H1 (cell line): Measurements from ENCODE around the gene FADS2. TPM values are rescaled to one million over a fixed set of nuclear protein-coding genes. Genes with fewer than 3 reads are reported as not detected.

Experiments used
- CTCF ChIA-PET: fragments of 300-600 bp; sonication (Branson Sonifier 250); formaldehyde crosslinking; loops from one replicate; lab custom pipeline; 2021; ENCODE audit not compliant: partially characterized antibody; lab: Charles Lee
- POLR2A ChIA-PET: fragments of 300-600 bp; sonication (Branson Sonifier 250); formaldehyde crosslinking; loops from one replicate; lab custom pipeline; 2021; ENCODE audit warnings: inconsistent platforms; ENCODE audit not compliant: partially characterized antibody; lab: Charles Lee
- DNase-seq, 2 experiments: peaks; one replicate each; pipeline versions ENCODE4 v3.0.0 to v3.0.0-alpha.2; 2010 to 2022; ENCODE audit warnings: low spot score in 2 of 2, low read depth in 1 of 2, mixed read lengths in 1 of 2
- FAIRE-seq: peaks from 2 replicates; lab custom pipeline; 2011; peaks lifted over from hg19 to GRCh38; lab: Jason Lieb, UNC
- H2AFZ ChIP-seq: 2 replicates; pipeline ENCODE4 v1.8.1; 2012; ENCODE audit warnings: low read length, inconsistent platforms
- H2AK5ac ChIP-seq: 2 replicates; pipeline ENCODE4 v1.6.1; 2013; ENCODE audit warnings: low read depth, low read length
- H2BK120ac ChIP-seq: replicated peaks from 2 replicates; pipeline ENCODE3; 2013; ENCODE audit warnings: low read depth, low read length, inconsistent platforms
- H2BK12ac ChIP-seq: 2 replicates; pipeline ENCODE4 v1.6.1; 2013; ENCODE audit warnings: low read depth, low read length
- H2BK15ac ChIP-seq: 2 replicates; pipeline ENCODE4 v1.6.1; 2013; ENCODE audit warnings: low read length
- H2BK20ac ChIP-seq: 2 replicates; pipeline ENCODE4 v1.6.1; 2013; ENCODE audit warnings: low read length
- H2BK5ac ChIP-seq: 2 replicates; pipeline ENCODE4 v1.6.1; 2013; ENCODE audit warnings: low read depth, low read length
- H3K14ac ChIP-seq: 2 replicates; pipeline ENCODE4 v1.6.1; 2013; ENCODE audit warnings: inconsistent platforms; ENCODE audit not compliant: insufficient read length
- H3K18ac ChIP-seq: 2 replicates; pipeline ENCODE4 v1.6.1; 2013; ENCODE audit warnings: low read length; ENCODE audit errors: extremely low read depth
- H3K23ac ChIP-seq: 2 replicates; pipeline ENCODE4 v1.6.1; 2013; ENCODE audit warnings: inconsistent platforms; ENCODE audit not compliant: insufficient read length
- H3K23me2 ChIP-seq: 2 replicates; pipeline ENCODE4 v1.6.1; 2013; ENCODE audit warnings: low read depth, low read length
- H3K27ac ChIP-seq: 2 replicates; pipeline ENCODE4 v1.6.1; 2011; ENCODE audit warnings: low read depth, low read length, inconsistent platforms
- H3K27me3 ChIP-seq, 4 experiments: replicated peaks in 1 of 4; 1 replicate in 1 of 4; 2 replicates in 3 of 4; pipeline versions ENCODE4 v1.6.1 to v1.8.1; 2011 to 2013; ENCODE audit warnings: low read length in 3 of 4, mild to moderate bottlenecking in 3 of 4, inconsistent platforms in 2 of 4, mixed read lengths in 2 of 4, moderate library complexity in 1 of 4; ENCODE audit not compliant: control insufficient read depth in 3 of 4, insufficient read depth in 3 of 4; ENCODE audit errors: extremely low read depth in 1 of 4
- H3K36me3 ChIP-seq, 4 experiments: 2 replicates each; pipeline versions ENCODE4 v1.6.1 to v1.8.1; 2011 to 2013; ENCODE audit warnings: mild to moderate bottlenecking in 4 of 4, low read length in 3 of 4, moderate library complexity in 2 of 4, control low read depth in 1 of 4, inconsistent platforms in 1 of 4; ENCODE audit not compliant: insufficient read depth in 4 of 4, control insufficient read depth in 2 of 4
- H3K4ac ChIP-seq: replicated peaks from 2 replicates; pipeline ENCODE3; 2013; ENCODE audit warnings: low read length, low read depth, mixed read lengths, inconsistent platforms; ENCODE audit not compliant: insufficient read length
- H3K4me1 ChIP-seq, 4 experiments: replicated peaks in 1 of 4; 1 replicate in 1 of 4; 2 replicates in 3 of 4; pipeline versions ENCODE4 v1.6.1 to v1.8.1; 2011 to 2013; ENCODE audit warnings: low read length in 3 of 4, inconsistent platforms in 2 of 4, mixed read lengths in 1 of 4; ENCODE audit not compliant: insufficient read depth in 4 of 4, control insufficient read depth in 3 of 4
- H3K4me2 ChIP-seq, 2 experiments: 2 replicates each; pipeline versions ENCODE4 v1.6.1 to v1.8.1; 2011 to 2013; ENCODE audit warnings: low read depth in 2 of 2, low read length in 2 of 2, control low read depth in 1 of 2, inconsistent platforms in 1 of 2, mild to moderate bottlenecking in 1 of 2; ENCODE audit not compliant: insufficient read depth in 1 of 2
- H3K4me3 ChIP-seq, 4 experiments: fragments of 200-600, 300-600 bp in 1 of 4; sonication (generic), shearing (Covaris generic), sonication (Bioruptor Twin) in 1 of 4; 2 replicates each; pipeline versions ENCODE4 v1.5.1 to v1.8.1; 2011 to 2016; ENCODE audit warnings: low read length in 4 of 4, low read depth in 3 of 4, control low read depth in 2 of 4, inconsistent platforms in 2 of 4, mild to moderate bottlenecking in 2 of 4, mixed read lengths in 1 of 4, moderate library complexity in 1 of 4; ENCODE audit not compliant: insufficient read depth in 2 of 4; ENCODE audit errors: extremely low read depth in 1 of 4
- H3K56ac ChIP-seq: replicated peaks from 2 replicates; pipeline ENCODE3; 2013; ENCODE audit warnings: low read depth, mild to moderate bottlenecking, mixed read lengths, low read length, inconsistent platforms; ENCODE audit not compliant: insufficient read length
- H3K79me1 ChIP-seq: 2 replicates; pipeline ENCODE4 v1.6.1; 2013; ENCODE audit warnings: low read depth, low read length, control low read depth
- H3K79me2 ChIP-seq, 2 experiments: 2 replicates each; pipeline versions ENCODE4 v1.6.1 to v1.8.1; 2012 to 2013; ENCODE audit warnings: low read length in 2 of 2, mild to moderate bottlenecking in 2 of 2, inconsistent platforms in 1 of 2; ENCODE audit not compliant: insufficient read depth in 2 of 2, control insufficient read depth in 1 of 2
- H3K9ac ChIP-seq, 4 experiments: replicated peaks in 1 of 4; 1 replicate in 1 of 4; 2 replicates in 3 of 4; pipeline versions ENCODE4 v1.6.1 to v1.8.1; 2011 to 2013; ENCODE audit warnings: low read depth in 3 of 4, low read length in 3 of 4, control low read depth in 2 of 4, mild to moderate bottlenecking in 2 of 4, moderate library complexity in 2 of 4, inconsistent platforms in 1 of 4; ENCODE audit errors: extremely low read depth in 1 of 4
- H3K9me3 ChIP-seq, 2 experiments: 2 replicates each; pipeline versions ENCODE4 v1.6.1 to v1.8.1; 2012 to 2013; ENCODE audit warnings: mild to moderate bottlenecking in 2 of 2, moderate library complexity in 2 of 2, control low read depth in 1 of 2, inconsistent platforms in 1 of 2, low read depth in 1 of 2, low read length in 1 of 2, mixed read lengths in 1 of 2; ENCODE audit not compliant: insufficient read depth in 2 of 2
- H4K20me1 ChIP-seq, 2 experiments: replicated peaks in 1 of 2; 2 replicates each; pipeline versions ENCODE3 to v1.8.1; 2011 to 2013; ENCODE audit warnings: inconsistent platforms in 2 of 2, low read length in 2 of 2, mild to moderate bottlenecking in 1 of 2; ENCODE audit not compliant: insufficient read depth in 2 of 2, control insufficient read depth in 1 of 2
- H4K5ac ChIP-seq: 2 replicates; pipeline ENCODE4 v1.6.1; 2013; ENCODE audit warnings: low read length, low read depth, mixed read lengths, inconsistent platforms; ENCODE audit not compliant: insufficient read length
- H4K8ac ChIP-seq: 2 replicates; pipeline ENCODE4 v1.8.0; 2013; ENCODE audit warnings: mild to moderate bottlenecking, moderate library complexity, low read length, inconsistent platforms; ENCODE audit not compliant: insufficient read depth; ENCODE audit errors: extremely low read depth
- H4K91ac ChIP-seq: replicated peaks from 2 replicates; pipeline ENCODE3; 2013; ENCODE audit warnings: low read length, mixed read lengths, inconsistent platforms; ENCODE audit not compliant: insufficient read length
- ASH2L ChIP-seq: fragments of 200-600, 300-600 bp; sonication (generic); IDR thresholded peaks from one replicate; pipeline ENCODE4 v1.7.1; 2017; ENCODE audit warnings: low read length
- CTCF ChIP-seq, 3 experiments: IDR thresholded peaks; 1 replicate in 2 of 3; 2 replicates in 1 of 3; pipeline versions ENCODE4 v1.5.1 to v1.6.1; 2011; ENCODE audit warnings: low read length in 3 of 3, mild to moderate bottlenecking in 3 of 3, inconsistent platforms in 2 of 3, low read depth in 1 of 3, moderate library complexity in 1 of 3; ENCODE audit not compliant: insufficient read depth in 1 of 3; ENCODE audit errors: control extremely low read depth in 1 of 3
- EZH2 ChIP-seq: fragments of 200-600 bp; sonication (generic); IDR thresholded peaks from 2 replicates; pipeline ENCODE4 v1.7.1; 2012; ENCODE audit warnings: low read depth, mild to moderate bottlenecking, moderate library complexity, low read length, inconsistent platforms; ENCODE audit not compliant: severe bottlenecking
- FOSL1 ChIP-seq: IDR thresholded peaks from 2 replicates; pipeline ENCODE4 v1.6.1; 2011; ENCODE audit warnings: mild to moderate bottlenecking, low read depth, low read length, moderate library complexity; ENCODE audit not compliant: insufficient read depth
- GABPA ChIP-seq: IDR thresholded peaks from 2 replicates; pipeline ENCODE4 v1.6.1; 2011; ENCODE audit warnings: mild to moderate bottlenecking, low read length, moderate library complexity, borderline replicate concordance; ENCODE audit not compliant: insufficient read depth
- NRF1 ChIP-seq: IDR thresholded peaks from 2 replicates; pipeline ENCODE4 v1.6.1; 2011; ENCODE audit warnings: mild to moderate bottlenecking, low read depth, low read length, improper control_type of control experiment
- RXRA ChIP-seq: IDR thresholded peaks from 2 replicates; pipeline ENCODE4 v1.6.1; 2011; ENCODE audit warnings: low read depth, mild to moderate bottlenecking, low read length, moderate library complexity; ENCODE audit not compliant: insufficient read depth
- TEAD4 ChIP-seq: IDR thresholded peaks from 2 replicates; pipeline ENCODE4 v1.6.1; 2012; ENCODE audit warnings: low read depth, low read length, inconsistent platforms, mixed read lengths
- YY1 ChIP-seq: IDR thresholded peaks from 2 replicates; pipeline ENCODE4 v1.6.1; 2011; ENCODE audit warnings: low read depth, mild to moderate bottlenecking, low read length
- WGBS, 2 experiments: shearing (Covaris generic) in 1 of 2; methylation state at CpG; one replicate each; pipeline versions ENCODE4 v1.1.6 to v1.1.7; 2013 to 2015; ENCODE audit warnings: low lambda C conversion rate in 2 of 2, mixed read lengths in 2 of 2, inconsistent platforms in 1 of 2, low coverage in 1 of 2, missing lambda C conversion rate in 1 of 2; ENCODE audit not compliant: insufficient replicate concordance in 2 of 2, insufficient coverage in 1 of 2, insufficient read length in 1 of 2; ENCODE audit errors: extremely low coverage in 1 of 2, missing lambda C conversion rate in 1 of 2; 5-methylcytosine and 5-hydroxymethylcytosine counted together
- polyA plus RNA-seq, 7 experiments: library from polyadenylated mRNA; depleted of rRNA in 3 of 7; stranded (reverse) in 5 of 7; unstranded in 2 of 7; fragments of >200 nt in 5 of 7; fragments of 200-250 nt in 2 of 7; gene quantifications; 1 replicate in 5 of 7; 2 replicates in 1 of 7; 4 replicates in 1 of 7; pipeline versions ENCODE4 v1.2.1 to v1.2.3, GENCODE V29; 2011 to 2013; ENCODE audit warnings: missing spikeins in 2 of 7, mixed read lengths in 2 of 7
- total RNA-seq: library from RNA; stranded (reverse); fragmentation: NEBNext Ultra II Directional; extraction: Animal tissue kit (Norgen Biotek cat#: 25700); gene quantifications from 2 replicates; pipeline ENCODE4 v1.2.1, GENCODE V29; 2021

Gene FADS2
- total and polyA plus RNA-seq, 2 of the 8 experiments (the other 6 are each of a cell fraction or from before 2014, with no cell fraction given), result 499 to 701 TPM

GRCh38 chr11:61861634-61862033 is 33.5 kb downstream of the FADS2 start:
- Histone ChIP-seq H3K27ac (no peak overlapping the region), H3K4me1 (no peaks in the 10 kb centered on the region), H4K20me1 (peaks cover 7 to 17% of the 10 kb centered on the region in 2 experiments), H3K27me3 (no peaks in the 10 kb centered on the region), H2BK120ac (no peak overlapping the region), H4K5ac (no peak overlapping the region), H3K23ac (no peak overlapping the region), H3K4ac (no peak overlapping the region), H4K91ac (peak overlapping the region; percentile 55), H4K8ac (peak overlapping the region; percentile 57; the same call in 1 of the 2 replicates), H3K79me1 (no peaks in the 10 kb centered on the region), H3K79me2 (no peaks in the 10 kb centered on the region), H3K36me3 (peaks cover 29 to 81% (median 59%) of the 10 kb centered on the region in 4 experiments), H3K14ac (no peak overlapping the region), H3K4me3 (no peak overlapping the region), H2BK20ac (no peak overlapping the region), H3K9me3 (no peaks in the 10 kb centered on the region), H2AFZ (no peak overlapping the region), H2BK15ac (no peak overlapping the region), H2AK5ac (no peak overlapping the region), H3K56ac (no peak overlapping the region), H3K18ac (no peak overlapping the region), H2BK5ac (no peak overlapping the region), H3K9ac (no peak overlapping the region), H3K4me2 (no peak overlapping the region), H3K23me2 (no peaks in the 10 kb centered on the region), H2BK12ac (no peak overlapping the region)
- POLR2A ChIA-PET, result interaction anchor here (0.8 to 1.0 kb wide), 2 partner anchors 16 to 42 kb away, joined by 3 read pairs; no protein-coding TSS in a partner anchor
- no peak for FAIRE-seq
- TF ChIP-seq GABPA, result no peak
- no peak for TF ChIP-seq FOSL1
- TF ChIP-seq TEAD4, result no peak
- TF ChIP-seq RXRA, result no peak
- TF ChIP-seq NRF1, result no peak
- no peak for TF ChIP-seq ASH2L
- TF ChIP-seq EZH2, result no peak
- no peak for TF ChIP-seq YY1
- TF ChIP-seq CTCF (IDR thresholded peaks at IDR 0.05; ENCODE audit: control extremely low read depth in 1 of 3, insufficient read depth in 1 of 3, low read depth in 1 of 3, low read length in 3 of 3), result no peak
- CTCF ChIA-PET, result interaction anchor here (1.0 to 1.8 kb wide), 5 partner anchors 9 to 246 kb away, joined by 3 to 7 read pairs (median 3); no protein-coding TSS in a partner anchor
- 88% methylated on average over 9 of the region's 9 CpGs; no CpG with 5 or more reads in 1 of the 2 experiments for WGBS, 2 experiments
- no peak for DNase-seq
